Mesendoderm (in vitro differentiated cells): Measurements from ENCODE around the gene TBATA.

ENCODE experiments used
- DNase-seq: peaks from one replicate; pipeline ENCODE4 v3.0.0; 2013
- H2AK5ac ChIP-seq: 2 replicates; pipeline ENCODE4 v1.6.1; 2013; ENCODE audit warnings: low read length, inconsistent platforms
- H2BK120ac ChIP-seq: 2 replicates; pipeline ENCODE4 v1.6.1; 2013; ENCODE audit warnings: low read depth, mild to moderate bottlenecking, low read length, moderate library complexity, mixed read lengths
- H2BK15ac ChIP-seq: replicated peaks from 2 replicates; pipeline ENCODE4 v1.6.1; 2013; ENCODE audit warnings: low read depth, mild to moderate bottlenecking, moderate library complexity
- H2BK5ac ChIP-seq: 2 replicates; pipeline ENCODE4 v1.6.1; 2013; ENCODE audit warnings: low read length, inconsistent platforms
- H3K18ac ChIP-seq: 2 replicates; pipeline ENCODE4 v1.6.1; 2013; ENCODE audit warnings: mild to moderate bottlenecking, low read length, mixed read lengths
- H3K23ac ChIP-seq: one replicate; pipeline ENCODE4 v1.6.1; 2013; ENCODE audit warnings: low read length
- H3K27ac ChIP-seq: 2 replicates; pipeline ENCODE4 v1.5.1; 2013; ENCODE audit warnings: low read depth, mild to moderate bottlenecking, inconsistent platforms, low read length, moderate library complexity
- H3K27me3 ChIP-seq: 2 replicates; pipeline ENCODE4 v1.6.1; 2013; ENCODE audit warnings: low read length, control low read depth, mild to moderate bottlenecking, inconsistent platforms; ENCODE audit not compliant: insufficient read depth, poor library complexity
- H3K36me3 ChIP-seq: 2 replicates; pipeline ENCODE4 v1.6.1; 2013; ENCODE audit warnings: low read length, inconsistent platforms; ENCODE audit not compliant: control insufficient read depth, insufficient read depth
- H3K4ac ChIP-seq: one replicate; pipeline ENCODE4 v1.6.1; 2013; ENCODE audit warnings: low read depth, mild to moderate bottlenecking, low read length, moderate library complexity
- H3K4me1 ChIP-seq: 2 replicates; pipeline ENCODE4 v1.6.1; 2013; ENCODE audit warnings: low read depth, low read length, inconsistent platforms; ENCODE audit not compliant: control insufficient read depth
- H3K4me2 ChIP-seq: 2 replicates; pipeline ENCODE4 v1.6.1; 2013; ENCODE audit warnings: low read length
- H3K4me3 ChIP-seq: 2 replicates; pipeline ENCODE4 v1.5.1; 2013; ENCODE audit warnings: mild to moderate bottlenecking, low read length
- H3K56ac ChIP-seq: one replicate; pipeline ENCODE4 v1.6.1; 2013; ENCODE audit warnings: low read length
- H3K79me1 ChIP-seq: 2 replicates; pipeline ENCODE4 v1.6.1; 2013; ENCODE audit warnings: low read length, inconsistent platforms
- H3K79me2 ChIP-seq: 2 replicates; pipeline ENCODE4 v1.6.1; 2013; ENCODE audit warnings: mild to moderate bottlenecking, low read length; ENCODE audit not compliant: control insufficient read depth, insufficient read depth
- H3K9ac ChIP-seq: 2 replicates; pipeline ENCODE4 v1.6.1; 2013; ENCODE audit warnings: low read length, inconsistent platforms
- H4K5ac ChIP-seq: one replicate; pipeline ENCODE4 v1.6.1; 2013; ENCODE audit warnings: low read length
- H4K8ac ChIP-seq: one replicate; pipeline ENCODE4 v1.6.1; 2013; ENCODE audit warnings: low read depth, mild to moderate bottlenecking, control low read depth, low read length, moderate library complexity
- WGBS: extraction: QIAGEN DNeasy Blood & Tissue Kit; methylation state at CpG from one replicate; pipeline ENCODE4 v1.1.7; 2013; ENCODE audit warnings: low lambda C conversion rate, missing lambda C conversion rate; ENCODE audit not compliant: insufficient coverage; ENCODE audit errors: extremely low coverage; 5-methylcytosine and 5-hydroxymethylcytosine counted together

TBATA gene

GRCh38 chr10:70775679-70776454 is 9.3 kb downstream of the TBATA start:
- H4K5ac ChIP-seq, result no peak overlapping the region

GRCh38 chr10:70774810-70775678 is 10.1 kb downstream of the TBATA start:
- peaks cover 2% of the 10 kb centered on the region for H3K4me1 ChIP-seq
- no peak overlapping the region for H2BK5ac ChIP-seq
- no peak overlapping the region for H3K27ac ChIP-seq
- no CpG with 5 or more reads among the region's 14 CpGs for WGBS
- H3K18ac ChIP-seq, result no peak overlapping the region
- H2BK15ac ChIP-seq, result no peak overlapping the region
- no peak overlapping the region for H3K23ac ChIP-seq
- H3K4ac ChIP-seq, result no peak overlapping the region
- no peak overlapping the region for H3K4me3 ChIP-seq
- no peaks in the 10 kb centered on the region for H3K79me2 ChIP-seq
- H3K27me3 ChIP-seq, result no peaks in the 10 kb centered on the region
- no peak overlapping the region for H2AK5ac ChIP-seq
- H4K5ac ChIP-seq, result no peak overlapping the region
- no peaks in the 10 kb centered on the region for H3K79me1 ChIP-seq
- no peak overlapping the region for H4K8ac ChIP-seq
- no peaks in the 10 kb centered on the region for H3K36me3 ChIP-seq
- H3K4me2 ChIP-seq, result no peak overlapping the region
- H2BK120ac ChIP-seq, result no peak overlapping the region
- DNase-seq, result no peak
- H3K56ac ChIP-seq, result no peak overlapping the region
- no peak overlapping the region for H3K9ac ChIP-seq

More at GRCh38 chr10:70775679-70776454, 9.3 kb downstream of the TBATA start:
- Histone ChIP-seq H3K4me2 (no peak overlapping the region), H3K9ac (no peak overlapping the region), H2BK120ac (no peak overlapping the region), H3K4ac (no peak overlapping the region), H3K4me3 (no peak overlapping the region), H3K4me1 (peaks cover 2% of the 10 kb centered on the region), H3K36me3 (no peaks in the 10 kb centered on the region), H4K8ac (no peak overlapping the region), H3K79me1 (no peaks in the 10 kb centered on the region), H2BK5ac (no peak overlapping the region), H2BK15ac (no peak overlapping the region), H3K56ac (no peak overlapping the region), H2AK5ac (no peak overlapping the region), H3K18ac (no peak overlapping the region), H3K27me3 (no peaks in the 10 kb centered on the region), H3K23ac (no peak overlapping the region), H3K27ac (no peak overlapping the region), H3K79me2 (no peaks in the 10 kb centered on the region)
- DNase-seq, result no peak
- WGBS, result no CpG with 5 or more reads among the region's 13 CpGs

DNA sequence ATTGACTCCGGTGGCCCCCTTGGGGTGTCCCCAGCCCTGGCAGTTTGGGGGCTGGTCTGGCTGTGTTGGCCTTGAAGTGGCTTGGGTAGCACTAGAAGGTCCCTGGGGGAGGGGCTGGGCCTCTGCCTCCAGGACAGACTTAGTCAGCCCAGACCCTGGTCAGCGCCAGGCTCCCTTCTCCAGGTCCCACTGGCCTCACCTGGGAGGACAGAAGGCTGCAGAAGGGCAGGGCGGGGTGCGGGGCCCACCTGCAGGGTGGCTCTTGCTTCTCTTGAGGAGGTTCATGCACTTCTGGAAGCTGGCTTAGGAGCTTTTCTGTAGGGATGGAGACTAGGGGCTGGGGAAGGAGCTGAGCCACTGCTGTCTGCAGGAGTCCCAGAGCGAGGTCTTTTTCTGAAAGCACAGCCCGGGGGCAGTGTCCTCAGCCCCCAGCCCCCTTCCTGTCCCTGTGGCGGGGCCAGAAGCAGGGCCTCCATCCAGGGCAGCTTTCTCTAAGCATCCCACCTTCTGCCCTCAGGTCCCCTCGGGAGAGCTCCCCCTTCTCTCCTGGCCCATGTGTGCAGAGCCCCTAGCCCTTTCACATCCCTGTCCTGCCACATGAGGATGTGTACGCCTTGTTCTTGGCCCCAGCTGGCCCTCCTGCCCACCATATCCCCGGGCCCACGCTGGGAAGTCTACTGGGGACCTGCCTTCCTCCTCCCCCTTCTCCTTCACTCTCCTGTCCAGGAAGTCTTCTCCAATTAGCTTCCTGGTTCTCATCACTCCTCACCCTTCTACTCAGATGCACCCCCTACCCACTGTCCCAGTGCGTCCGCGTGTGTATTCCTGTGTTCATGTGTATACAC is 11.0 kb downstream of the TBATA start:
- Histone ChIP-seq H3K79me1 (no peaks in the 10 kb centered on the region), H3K4me1 (peaks cover 2% of the 10 kb centered on the region), H2BK15ac (no peak overlapping the region), H3K36me3 (no peaks in the 10 kb centered on the region), H2BK120ac (no peak overlapping the region), H3K23ac (no peak overlapping the region), H2AK5ac (no peak overlapping the region), H3K18ac (no peak overlapping the region), H3K4ac (no peak overlapping the region), H4K5ac (no peak overlapping the region), H3K27me3 (no peaks in the 10 kb centered on the region), H3K4me3 (no peak overlapping the region), H3K79me2 (no peaks in the 10 kb centered on the region), H3K4me2 (no peak overlapping the region), H2BK5ac (no peak overlapping the region), H3K27ac (no peak overlapping the region), H4K8ac (no peak overlapping the region), H3K56ac (no peak overlapping the region), H3K9ac (no peak overlapping the region)
- DNase-seq, result no peak
- no CpG with 5 or more reads among the region's 14 CpGs for WGBS

GRCh38 chr10:70773461-70773860 is 11.7 kb downstream of the TBATA start:
- H3K36me3 ChIP-seq, result no peaks in the 10 kb centered on the region
- no peak overlapping the region for H3K56ac ChIP-seq
- no CpG with 5 or more reads among the region's 9 CpGs for WGBS
- H2BK15ac ChIP-seq, result no peak overlapping the region
- DNase-seq, result no peak
- no peaks in the 10 kb centered on the region for H3K79me1 ChIP-seq
- no peak overlapping the region for H3K23ac ChIP-seq
- H3K79me2 ChIP-seq, result no peaks in the 10 kb centered on the region
- H4K5ac ChIP-seq, result no peak overlapping the region
- H4K8ac ChIP-seq, result no peak overlapping the region
- no peak overlapping the region for H2BK5ac ChIP-seq
- H3K4me2 ChIP-seq, result no peak overlapping the region
- no peak overlapping the region for H3K18ac ChIP-seq
- no peak overlapping the region for H2BK120ac ChIP-seq
- H2AK5ac ChIP-seq, result no peak overlapping the region
- no peaks in the 10 kb centered on the region for H3K27me3 ChIP-seq
- H3K4me1 ChIP-seq, result peaks cover 1% of the 10 kb centered on the region
- H3K9ac ChIP-seq, result no peak overlapping the region
- no peak overlapping the region for H3K27ac ChIP-seq
- H3K4me3 ChIP-seq, result no peak overlapping the region
- no peak overlapping the region for H3K4ac ChIP-seq

DNA sequence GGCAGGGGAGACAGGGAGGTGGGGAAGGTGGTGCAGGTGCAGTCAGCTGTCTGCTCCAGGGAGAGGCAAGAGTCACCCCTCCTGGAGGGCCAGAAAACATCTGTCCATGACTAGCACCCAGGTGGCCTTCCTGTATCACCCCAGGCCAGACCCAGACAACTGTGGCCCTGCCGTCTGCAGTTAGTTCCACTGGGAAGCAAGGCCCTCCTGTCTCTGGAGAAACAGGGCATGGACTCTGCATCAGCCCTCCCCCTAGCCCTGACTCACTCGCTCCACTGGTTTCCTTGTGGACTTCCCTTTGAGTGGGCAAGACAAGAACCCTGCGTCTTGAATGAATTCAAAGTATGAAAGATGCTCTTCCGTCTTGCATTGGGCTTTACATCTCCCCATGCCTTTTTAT is 12.6 kb downstream of the TBATA start:
- H2BK5ac ChIP-seq, result no peak overlapping the region
- H4K8ac ChIP-seq, result no peak overlapping the region
- H2BK15ac ChIP-seq, result no peak overlapping the region
- no peaks in the 10 kb centered on the region for H3K36me3 ChIP-seq
- no peak overlapping the region for H3K9ac ChIP-seq
- no peaks in the 10 kb centered on the region for H3K79me2 ChIP-seq
- no peak overlapping the region for H4K5ac ChIP-seq
- no peak overlapping the region for H3K23ac ChIP-seq
- H3K4me3 ChIP-seq, result no peak overlapping the region
- no peaks in the 10 kb centered on the region for H3K79me1 ChIP-seq
- H2AK5ac ChIP-seq, result no peak overlapping the region
- no CpG with 5 or more reads among the region's 4 CpGs for WGBS
- H3K18ac ChIP-seq, result no peak overlapping the region
- no peaks in the 10 kb centered on the region for H3K27me3 ChIP-seq
- no peak overlapping the region for H2BK120ac ChIP-seq
- H3K27ac ChIP-seq, result no peak overlapping the region
- no peak for DNase-seq
- H3K4me1 ChIP-seq, result no peaks in the 10 kb centered on the region
- H3K4me2 ChIP-seq, result no peak overlapping the region
- H3K4ac ChIP-seq, result no peak overlapping the region
- no peak overlapping the region for H3K56ac ChIP-seq
